Measurements from ENCODE around the gene TOP2B. TPM values are rescaled to one million over a fixed set of nuclear protein-coding genes. Genes with fewer than 3 reads are reported as not detected.

Gene TOP2B
- total RNA-seq, 1 experiment from 2014 or later, result 63.1 TPM

DNA sequence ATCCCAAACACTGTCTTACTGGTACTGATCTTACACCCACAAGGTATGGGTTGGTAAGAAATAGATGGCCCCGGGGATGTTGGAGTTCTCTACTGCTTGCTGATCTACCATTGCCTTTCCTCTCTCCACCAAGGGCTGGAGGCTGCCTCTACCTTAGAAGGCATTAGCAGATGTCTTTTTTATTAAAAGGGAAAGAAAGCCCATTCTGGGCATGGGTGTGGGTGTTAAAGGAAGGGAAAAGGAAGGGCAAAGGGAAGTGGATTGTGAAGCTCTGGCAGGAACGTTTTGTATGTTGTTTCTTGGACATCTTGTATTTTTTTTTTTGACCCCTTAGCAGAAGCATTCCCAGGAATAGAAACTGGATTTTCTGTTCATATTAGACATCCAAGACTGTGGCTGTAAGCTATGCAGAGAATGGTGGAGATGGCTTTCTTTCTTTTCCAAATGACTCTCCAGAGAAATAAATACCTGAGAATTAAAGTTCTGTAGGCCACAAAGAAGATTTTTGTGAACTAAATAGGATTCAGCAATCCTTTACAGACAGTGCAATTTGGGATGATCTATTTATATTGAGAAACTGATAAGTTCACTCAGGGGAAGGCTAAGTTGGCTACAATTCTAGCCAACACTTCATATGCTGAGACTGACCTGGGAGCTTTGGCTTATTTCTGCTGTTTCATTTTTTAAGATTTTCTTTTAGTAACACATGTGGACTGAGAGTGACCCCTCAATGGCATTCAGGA lies 108.8 kb downstream of the TOP2B start:
- no peaks in the 10 kb centered on the region for H3K9me3 ChIP-seq (ENCODE audit: control insufficient read depth, insufficient read depth, low read depth, low read length)
- no peak for DNase-seq (ENCODE audit: low read depth, low spot score)
- TF ChIP-seq TCF7L2 (IDR thresholded peaks at IDR 0.05; ENCODE audit: low read depth, low read length) (no peak), SIN3A (IDR thresholded peaks at IDR 0.05; ENCODE audit: borderline replicate concordance, insufficient read depth, low read depth, low read length) (no peak), POLR2AphosphoS5 (IDR thresholded peaks at IDR 0.05; ENCODE audit: low read depth, low read length) (no peak)
- TF ChIP-seq, protein P1, sequence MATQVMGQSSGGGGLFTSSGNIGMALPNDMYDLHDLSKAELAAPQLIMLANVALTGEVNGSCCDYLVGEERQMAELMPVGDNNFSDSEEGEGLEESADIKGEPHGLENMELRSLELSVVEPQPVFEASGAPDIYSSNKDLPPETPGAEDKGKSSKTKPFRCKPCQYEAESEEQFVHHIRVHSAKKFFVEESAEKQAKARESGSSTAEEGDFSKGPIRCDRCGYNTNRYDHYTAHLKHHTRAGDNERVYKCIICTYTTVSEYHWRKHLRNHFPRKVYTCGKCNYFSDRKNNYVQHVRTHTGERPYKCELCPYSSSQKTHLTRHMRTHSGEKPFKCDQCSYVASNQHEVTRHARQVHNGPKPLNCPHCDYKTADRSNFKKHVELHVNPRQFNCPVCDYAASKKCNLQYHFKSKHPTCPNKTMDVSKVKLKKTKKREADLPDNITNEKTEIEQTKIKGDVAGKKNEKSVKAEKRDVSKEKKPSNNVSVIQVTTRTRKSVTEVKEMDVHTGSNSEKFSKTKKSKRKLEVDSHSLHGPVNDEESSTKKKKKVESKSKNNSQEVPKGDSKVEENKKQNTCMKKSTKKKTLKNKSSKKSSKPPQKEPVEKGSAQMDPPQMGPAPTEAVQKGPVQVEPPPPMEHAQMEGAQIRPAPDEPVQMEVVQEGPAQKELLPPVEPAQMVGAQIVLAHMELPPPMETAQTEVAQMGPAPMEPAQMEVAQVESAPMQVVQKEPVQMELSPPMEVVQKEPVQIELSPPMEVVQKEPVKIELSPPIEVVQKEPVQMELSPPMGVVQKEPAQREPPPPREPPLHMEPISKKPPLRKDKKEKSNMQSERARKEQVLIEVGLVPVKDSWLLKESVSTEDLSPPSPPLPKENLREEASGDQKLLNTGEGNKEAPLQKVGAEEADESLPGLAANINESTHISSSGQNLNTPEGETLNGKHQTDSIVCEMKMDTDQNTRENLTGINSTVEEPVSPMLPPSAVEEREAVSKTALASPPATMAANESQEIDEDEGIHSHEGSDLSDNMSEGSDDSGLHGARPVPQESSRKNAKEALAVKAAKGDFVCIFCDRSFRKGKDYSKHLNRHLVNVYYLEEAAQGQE (IDR thresholded peaks at IDR 0.05; ENCODE audit: insufficient read depth in 1 of 2, low read depth in 2 of 2, low read length in 1 of 2), result no peak
- TF ChIP-seq, protein P2, sequence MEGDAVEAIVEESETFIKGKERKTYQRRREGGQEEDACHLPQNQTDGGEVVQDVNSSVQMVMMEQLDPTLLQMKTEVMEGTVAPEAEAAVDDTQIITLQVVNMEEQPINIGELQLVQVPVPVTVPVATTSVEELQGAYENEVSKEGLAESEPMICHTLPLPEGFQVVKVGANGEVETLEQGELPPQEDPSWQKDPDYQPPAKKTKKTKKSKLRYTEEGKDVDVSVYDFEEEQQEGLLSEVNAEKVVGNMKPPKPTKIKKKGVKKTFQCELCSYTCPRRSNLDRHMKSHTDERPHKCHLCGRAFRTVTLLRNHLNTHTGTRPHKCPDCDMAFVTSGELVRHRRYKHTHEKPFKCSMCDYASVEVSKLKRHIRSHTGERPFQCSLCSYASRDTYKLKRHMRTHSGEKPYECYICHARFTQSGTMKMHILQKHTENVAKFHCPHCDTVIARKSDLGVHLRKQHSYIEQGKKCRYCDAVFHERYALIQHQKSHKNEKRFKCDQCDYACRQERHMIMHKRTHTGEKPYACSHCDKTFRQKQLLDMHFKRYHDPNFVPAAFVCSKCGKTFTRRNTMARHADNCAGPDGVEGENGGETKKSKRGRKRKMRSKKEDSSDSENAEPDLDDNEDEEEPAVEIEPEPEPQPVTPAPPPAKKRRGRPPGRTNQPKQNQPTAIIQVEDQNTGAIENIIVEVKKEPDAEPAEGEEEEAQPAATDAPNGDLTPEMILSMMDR (IDR thresholded peaks at IDR 0.05), result no peak
- no peaks in the 10 kb centered on the region for H3K27me3 ChIP-seq (ENCODE audit: control insufficient read depth, insufficient read depth, low read length)
- no peak overlapping the region for H3K27ac ChIP-seq (ENCODE audit: low read length)
- no peaks in the 10 kb centered on the region for H3K36me3 ChIP-seq (ENCODE audit: control insufficient read depth, insufficient read depth, low read length)
- no peak for ATAC-seq
- CTCF ChIA-PET, result no interaction called here
- BruUV-seq (replicated peaks), result no TSS peak
- intact Hi-C loops (cut with micrococcal nuclease; ENCODE audit: unreplicated experiment) (no loop called here), in situ Hi-C loops (cut with HindIII; ENCODE audit: low pct_unique_long_range_greater_than_20kb, low sequenced_read_pairs) (no loop called here)
- no peak overlapping the region for H3K4me3 ChIP-seq (ENCODE audit: low read depth in 2 of 2, low read length in 2 of 2)
- POLR2A ChIA-PET, result no interaction called here
- H3K4me1 ChIP-seq (ENCODE audit: control insufficient read depth, insufficient read depth, low read length), result no peaks in the 10 kb centered on the region

GRCh38 chr3:25554376-25554775 lies 110.3 kb downstream of the TOP2B start:
- no peak for DNase-seq (ENCODE audit: low read depth, low spot score)
- intact Hi-C loops (cut with micrococcal nuclease; ENCODE audit: unreplicated experiment), result no loop called here
- in situ Hi-C loops (cut with HindIII; ENCODE audit: low pct_unique_long_range_greater_than_20kb, low sequenced_read_pairs), result no loop called here

More at GRCh38 chr3:25554376-25554775, 110.3 kb downstream of the TOP2B start:
- no peaks in the 10 kb centered on the region for H3K27me3 ChIP-seq (ENCODE audit: control insufficient read depth, insufficient read depth, low read length)
- BruUV-seq (replicated peaks), result no TSS peak
- ATAC-seq, result no peak
- H3K9me3 ChIP-seq (ENCODE audit: control insufficient read depth, insufficient read depth, low read depth, low read length), result no peaks in the 10 kb centered on the region
- POLR2A ChIA-PET, result no interaction called here
- H3K27ac ChIP-seq (ENCODE audit: low read length), result no peak overlapping the region
- no peaks in the 10 kb centered on the region for H3K36me3 ChIP-seq (ENCODE audit: control insufficient read depth, insufficient read depth, low read length)
- TF ChIP-seq, protein P1 (IDR thresholded peaks at IDR 0.05; ENCODE audit: insufficient read depth in 1 of 2, low read depth in 2 of 2, low read length in 1 of 2), result no peak
- TF ChIP-seq TCF7L2 (IDR thresholded peaks at IDR 0.05; ENCODE audit: low read depth, low read length), result no peak
- TF ChIP-seq POLR2AphosphoS5 (IDR thresholded peaks at IDR 0.05; ENCODE audit: low read depth, low read length), result no peak
- TF ChIP-seq, protein P2 (IDR thresholded peaks at IDR 0.05), result no peak
- no peak for TF ChIP-seq SIN3A (IDR thresholded peaks at IDR 0.05; ENCODE audit: borderline replicate concordance, insufficient read depth, low read depth, low read length)
- CTCF ChIA-PET, result no interaction called here
- no peaks in the 10 kb centered on the region for H3K4me1 ChIP-seq (ENCODE audit: control insufficient read depth, insufficient read depth, low read length)
- H3K4me3 ChIP-seq (ENCODE audit: low read depth in 2 of 2, low read length in 2 of 2), result no peak overlapping the region

All from Panc1 (cell line).